K562 (cell line): ENCODE results near the gene SYT13. TPM values are rescaled to one million over a fixed set of nuclear protein-coding genes. Genes with fewer than 3 reads are reported as not detected.

Experiments
- ATAC-seq: fragments of 200-7000 bp; cut with Tn5 transposase; 3 replicates; pipeline ENCODE4 v1.9.1; 2020; ENCODE audit warnings: moderate library complexity
- BruUV-seq: library from RNA; stranded (reverse); fragments of 400-500 nt; replicated peaks from 2 replicates; lab custom pipeline; 2021; lab: Mats Ljungman, UMichigan
- CTCF ChIA-PET: fragments of 300-600 bp; formaldehyde crosslinking; extraction: SDS; loops from one replicate; lab custom pipeline; 2021; ENCODE audit warnings: low intra/inter-chr PET ratio; lab: Yijun Ruan, JAX
- POLR2A ChIA-PET: fragments of 300-600, 350-650 bp; sonication (Branson Sonifier 250); formaldehyde crosslinking; extraction: SDS; loops from one replicate; lab custom pipeline; 2021; ENCODE audit warnings: antibody characterized with exemption, inconsistent platforms; lab: Yijun Ruan, JAX
- DNase-seq, 4 experiments: peaks; one replicate each; pipeline versions ENCODE4 v3.0.0 to v3.0.0-alpha.2; 2011 to 2018; ENCODE audit warnings: low spot score in 3 of 4, mixed read lengths in 3 of 4; ENCODE audit errors: extremely low read depth in 1 of 4
- FAIRE-seq: peaks from 2 replicates; lab custom pipeline; 2011; peaks lifted over from hg19 to GRCh38; lab: Jason Lieb, UNC
- H2AFZ ChIP-seq: 2 replicates; pipeline ENCODE4 v1.6.0; 2011; ENCODE audit warnings: low read depth, low read length, control low read depth, inconsistent platforms
- H3K27ac ChIP-seq: fragments of 200-600 bp; 3 replicates; pipeline ENCODE4 v1.8.0; 2011; ENCODE audit warnings: low read depth, mild to moderate bottlenecking, control low read depth, inconsistent platforms, low read length, moderate library complexity, mixed read lengths; ENCODE audit errors: extremely low read depth
- H3K27me3 ChIP-seq, 2 experiments: fragments of 300-600 bp in 1 of 2; 2 replicates in 1 of 2; 3 replicates in 1 of 2; pipeline versions ENCODE4 v1.6.0 to v1.8.0; 2011; ENCODE audit warnings: inconsistent platforms in 2 of 2, low read length in 2 of 2, mild to moderate bottlenecking in 1 of 2, mixed read lengths in 1 of 2, moderate library complexity in 1 of 2; ENCODE audit not compliant: control insufficient read depth in 2 of 2, insufficient read depth in 2 of 2
- H3K36me3 ChIP-seq: fragments of 300-600 bp; 3 replicates; pipeline ENCODE4 v1.8.0; 2011; ENCODE audit warnings: mild to moderate bottlenecking, low read length, inconsistent platforms; ENCODE audit not compliant: control insufficient read depth, insufficient read depth
- H3K4me1 ChIP-seq, 2 experiments: fragments of 200-600 bp in 1 of 2; replicated peaks in 1 of 2; 2 replicates in 1 of 2; 3 replicates in 1 of 2; pipeline versions ENCODE4 v1.5.1 to v1.8.0; 2011; ENCODE audit warnings: inconsistent platforms in 2 of 2, low read length in 2 of 2, mild to moderate bottlenecking in 1 of 2, mixed read lengths in 1 of 2, moderate library complexity in 1 of 2; ENCODE audit not compliant: control insufficient read depth in 2 of 2, insufficient read depth in 2 of 2
- H3K4me2 ChIP-seq: 2 replicates; pipeline ENCODE4 v1.6.1; 2011; ENCODE audit warnings: low read length, control low read depth, inconsistent platforms, mixed read lengths; ENCODE audit not compliant: insufficient read depth
- H3K4me3 ChIP-seq: fragments of 200-600 bp; sonication (generic), shearing (Covaris generic); 2 replicates; pipeline ENCODE4 v1.5.1; 2016; ENCODE audit warnings: control low read depth, inconsistent platforms
- H3K79me2 ChIP-seq: fragments of 200-600 bp; 3 replicates; pipeline ENCODE4 v1.8.0; 2011; ENCODE audit warnings: low read length, inconsistent platforms; ENCODE audit not compliant: control insufficient read depth, insufficient read depth
- H3K9ac ChIP-seq, 2 experiments: 2 replicates each; pipeline versions ENCODE4 v1.6.0 to v1.6.1; 2011; ENCODE audit warnings: low read depth in 2 of 2, low read length in 2 of 2, control low read depth in 1 of 2, inconsistent platforms in 1 of 2, mild to moderate bottlenecking in 1 of 2, mixed read lengths in 1 of 2; ENCODE audit not compliant: insufficient read depth in 1 of 2
- H3K9me1 ChIP-seq: one replicate; pipeline ENCODE4 v1.6.0; 2011; ENCODE audit warnings: inconsistent platforms, mild to moderate bottlenecking, low read length, moderate library complexity; ENCODE audit not compliant: control insufficient read depth, insufficient read depth
- H3K9me3 ChIP-seq: replicated peaks from 2 replicates; pipeline ENCODE4 v1.5.1; 2011; ENCODE audit warnings: low read depth, low read length, inconsistent platforms; ENCODE audit not compliant: control insufficient read depth, insufficient read depth
- H4K20me1 ChIP-seq: replicated peaks from 2 replicates; pipeline ENCODE4 v1.6.1; 2011; ENCODE audit warnings: low read length, inconsistent platforms, mixed read lengths; ENCODE audit not compliant: control insufficient read depth, insufficient read depth
- CREM ChIP-seq: IDR thresholded peaks from 2 replicates; pipeline ENCODE4 v1.6.1; 2014; ENCODE audit warnings: antibody characterized with exemption, low read depth
- ZNF263 ChIP-seq: sonication (generic); formaldehyde crosslinking; IDR thresholded peaks from 2 replicates; pipeline ENCODE4 v1.8.0; 2022; ENCODE audit warnings: mild to moderate bottlenecking, missing genetic modification reagents, borderline replicate concordance
- WGBS: fragments of 100-300 bp; shearing (Covaris generic); methylation state at CpG from one replicate; pipeline ENCODE4 v1.1.6; 2016; ENCODE audit warnings: low coverage, mixed read lengths; ENCODE audit not compliant: insufficient coverage; ENCODE audit errors: missing lambda C conversion rate; 5-methylcytosine and 5-hydroxymethylcytosine counted together
- in situ Hi-C: fragments of 300-500 bp; cut with MboI; formaldehyde crosslinking; loops from 4 replicates; pipeline ENCODE4 v1.15.0; 2018; ENCODE audit warnings: inconsistent platforms, mixed read lengths
- intact Hi-C: fragments of 100-400 bp; cut with micrococcal nuclease; formaldehyde crosslinking; loops from 2 replicates; pipeline ENCODE4 v1.14.2; 2022
- polyA plus RNA-seq, 8 experiments: library from polyadenylated mRNA; depleted of rRNA in 4 of 8; stranded (reverse) in 5 of 8; unstranded in 3 of 8; fragments of >200 nt; fragmentation: Nextera tagmentation in 2 of 8; fragmentation: Illumina TruSeq in 1 of 8; extraction: Ambion mirVana in 2 of 8; extraction: Trizol in 1 of 8; gene quantifications; 2 replicates each; pipeline versions ENCODE4 v1.2.1 to v1.2.3, GENCODE V29; 2011 to 2014; ENCODE audit warnings: inconsistent platforms in 1 of 8, missing spikeins in 1 of 8
- total RNA-seq, 7 experiments: library from RNA; depleted of rRNA in 6 of 7; stranded (reverse); fragments of >200 nt in 6 of 7; fragmentation: Illumina TruSeq in 2 of 7; extraction: Trizol in 2 of 7; gene quantifications; 2 replicates each; pipeline versions ENCODE4 v1.2.1 to v1.2.3, GENCODE V29; 2011 to 2021; ENCODE audit warnings: low replicate concordance in 1 of 7
- TF ChIP-seq, protein P1 (sequence below): fragments of 450-650 bp; IDR thresholded peaks from 2 replicates; pipeline ENCODE4 v1.6.1; 2018; ENCODE audit warnings: mild to moderate bottlenecking, low read depth; ENCODE audit not compliant: partially characterized antibody
- TF ChIP-seq, protein P2 (sequence below): fragments of 450-650 bp; IDR thresholded peaks from 2 replicates; pipeline ENCODE4 v1.6.1; 2018; ENCODE audit not compliant: partially characterized antibody
- TF ChIP-seq, protein P3 (sequence below), 2 experiments: IDR thresholded peaks; 2 replicates each; pipeline ENCODE4 v1.6.1; 2011; ENCODE audit warnings: borderline replicate concordance in 1 of 2, control low read depth in 1 of 2, low read depth in 1 of 2, low read length in 1 of 2, mild to moderate bottlenecking in 1 of 2, mixed read lengths in 1 of 2, moderate library complexity in 1 of 2; ENCODE audit not compliant: insufficient read depth in 1 of 2, insufficient read length in 1 of 2, poor library complexity in 1 of 2, severe bottlenecking in 1 of 2; ENCODE audit errors: extremely low read depth in 1 of 2
- TF ChIP-seq, protein P4 (sequence below): sonication (generic); formaldehyde crosslinking; IDR thresholded peaks from 2 replicates; pipeline ENCODE4 v1.8.0; 2022; ENCODE audit warnings: missing genetic modification reagents, mild to moderate bottlenecking, moderate library complexity, borderline replicate concordance

Gene SYT13
- total and polyA plus RNA-seq, 9 of the 15 experiments (the other 6 are each of a cell fraction or from before 2014, with no cell fraction given) = under 0.01 to 0.13 (median 0.08) TPM; not detected in 2

DNA sequence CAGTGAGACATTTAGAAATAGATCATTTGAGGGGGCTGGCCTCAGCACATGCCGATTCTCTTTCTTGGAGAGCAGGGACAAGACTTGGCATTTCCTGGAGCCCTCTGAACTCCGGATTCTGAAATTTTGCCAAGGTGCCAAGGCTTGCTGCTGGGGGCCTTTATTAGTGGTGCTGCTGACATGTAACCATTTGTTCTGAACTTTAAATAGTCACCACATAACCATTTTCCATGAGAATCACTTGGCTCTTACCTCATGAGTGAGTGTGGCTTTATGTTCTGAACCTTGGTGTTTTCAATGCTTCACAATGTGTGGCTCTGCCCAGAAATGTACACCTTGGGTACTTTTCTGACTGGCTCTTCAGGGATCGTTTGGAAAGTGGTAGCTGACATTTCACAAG lies 33.3 kb downstream of the SYT13 start (continued):
- TF ChIP-seq, protein P1, sequence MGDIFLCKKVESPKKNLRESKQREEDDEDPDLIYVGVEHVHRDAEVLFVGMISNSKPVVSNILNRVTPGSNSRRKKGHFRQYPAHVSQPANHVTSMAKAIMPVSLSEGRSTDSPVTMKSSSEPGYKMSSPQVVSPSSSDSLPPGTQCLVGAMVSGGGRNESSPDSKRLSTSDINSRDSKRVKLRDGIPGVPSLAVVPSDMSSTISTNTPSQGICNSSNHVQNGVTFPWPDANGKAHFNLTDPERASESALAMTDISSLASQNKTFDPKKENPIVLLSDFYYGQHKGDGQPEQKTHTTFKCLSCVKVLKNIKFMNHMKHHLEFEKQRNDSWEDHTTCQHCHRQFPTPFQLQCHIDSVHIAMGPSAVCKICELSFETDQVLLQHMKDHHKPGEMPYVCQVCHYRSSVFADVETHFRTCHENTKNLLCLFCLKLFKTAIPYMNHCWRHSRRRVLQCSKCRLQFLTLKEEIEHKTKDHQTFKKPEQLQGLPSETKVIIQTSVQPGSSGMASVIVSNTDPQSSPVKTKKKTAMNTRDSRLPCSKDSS = no peak
- TF ChIP-seq, protein P2, sequence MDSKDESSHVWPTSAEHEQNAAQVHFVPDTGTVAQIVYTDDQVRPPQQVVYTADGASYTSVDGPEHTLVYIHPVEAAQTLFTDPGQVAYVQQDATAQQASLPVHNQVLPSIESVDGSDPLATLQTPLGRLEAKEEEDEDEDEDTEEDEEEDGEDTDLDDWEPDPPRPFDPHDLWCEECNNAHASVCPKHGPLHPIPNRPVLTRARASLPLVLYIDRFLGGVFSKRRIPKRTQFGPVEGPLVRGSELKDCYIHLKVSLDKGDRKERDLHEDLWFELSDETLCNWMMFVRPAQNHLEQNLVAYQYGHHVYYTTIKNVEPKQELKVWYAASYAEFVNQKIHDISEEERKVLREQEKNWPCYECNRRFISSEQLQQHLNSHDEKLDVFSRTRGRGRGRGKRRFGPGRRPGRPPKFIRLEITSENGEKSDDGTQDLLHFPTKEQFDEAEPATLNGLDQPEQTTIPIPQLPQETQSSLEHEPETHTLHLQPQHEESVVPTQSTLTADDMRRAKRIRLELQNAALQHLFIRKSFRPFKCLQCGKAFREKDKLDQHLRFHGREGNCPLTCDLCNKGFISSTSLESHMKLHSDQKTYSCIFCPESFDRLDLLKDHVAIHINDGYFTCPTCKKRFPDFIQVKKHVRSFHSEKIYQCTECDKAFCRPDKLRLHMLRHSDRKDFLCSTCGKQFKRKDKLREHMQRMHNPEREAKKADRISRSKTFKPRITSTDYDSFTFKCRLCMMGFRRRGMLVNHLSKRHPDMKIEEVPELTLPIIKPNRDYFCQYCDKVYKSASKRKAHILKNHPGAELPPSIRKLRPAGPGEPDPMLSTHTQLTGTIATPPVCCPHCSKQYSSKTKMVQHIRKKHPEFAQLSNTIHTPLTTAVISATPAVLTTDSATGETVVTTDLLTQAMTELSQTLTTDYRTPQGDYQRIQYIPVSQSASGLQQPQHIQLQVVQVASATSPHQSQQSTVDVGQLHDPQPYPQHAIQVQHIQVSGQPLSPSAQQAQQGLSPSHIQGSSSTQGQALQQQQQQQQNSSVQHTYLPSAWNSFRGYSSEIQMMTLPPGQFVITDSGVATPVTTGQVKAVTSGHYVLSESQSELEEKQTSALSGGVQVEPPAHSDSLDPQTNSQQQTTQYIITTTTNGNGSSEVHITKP = no peak

DNA sequence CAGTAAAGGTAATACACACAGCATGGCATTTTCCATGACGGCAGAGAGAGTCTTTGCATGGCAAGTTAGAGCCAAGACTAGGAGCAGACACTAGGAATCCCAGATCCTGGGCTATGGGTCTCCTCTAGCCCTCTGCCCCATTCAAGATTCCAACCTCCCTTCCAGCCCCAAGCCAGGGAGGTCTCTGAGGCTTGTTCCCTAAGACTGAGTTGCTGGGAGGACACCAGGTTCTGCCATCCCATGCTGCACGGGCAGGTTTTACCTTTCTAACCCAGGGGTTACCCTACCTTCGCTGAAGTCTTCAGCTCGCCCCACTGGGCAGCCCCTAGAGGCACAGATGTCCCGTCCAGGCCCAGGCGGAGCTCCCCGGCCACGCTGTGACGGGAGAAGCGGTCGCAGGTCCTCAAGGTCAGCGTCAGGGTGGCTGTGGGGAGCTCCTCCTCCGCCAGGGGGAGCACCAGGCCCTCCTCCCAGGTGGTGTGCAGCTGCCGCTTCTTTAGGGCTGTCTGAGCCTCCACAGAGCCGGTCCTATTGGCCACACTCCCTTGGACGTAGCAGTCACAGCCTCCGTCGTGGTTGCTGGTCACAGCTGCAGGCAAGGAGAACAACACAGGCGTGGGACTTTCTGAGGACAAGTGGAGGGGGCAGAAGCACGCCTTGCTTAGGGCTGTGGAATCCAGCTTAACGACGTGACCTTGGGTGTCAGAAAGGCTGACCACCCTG lies 33.8 kb downstream of the SYT13 start:
- DNase-seq = peak; percentile 70 to 83 (median 78)
- Histone ChIP-seq H3K36me3 (no peaks in the 10 kb centered on the region), H3K27me3 (peaks cover 0 to 3% of the 10 kb centered on the region in 2 experiments; a peak in 1 of 5 replicates), H3K9me1 (peaks cover 4% of the 10 kb centered on the region), H3K9me3 (no peaks in the 10 kb centered on the region), H3K9ac (no peak overlapping the region; a peak in 1 of 4 replicates), H3K4me1 (peaks cover 0 to 5% of the 10 kb centered on the region in 2 experiments; a peak in 3 of 5 replicates), H2AFZ (peak overlapping the region; percentile 76), H3K79me2 (no peaks in the 10 kb centered on the region), H3K4me2 (peak overlapping the region; percentile 49; the same call in 1 of the 2 replicates), H4K20me1 (no peaks in the 10 kb centered on the region; the same call in 1 of the 2 replicates), H3K27ac (no peak overlapping the region), H3K4me3 (no peak overlapping the region)
- peak; percentile 37 for FAIRE-seq
- 14% methylated on average over 21 of the region's 22 CpGs for WGBS
- ChIA-PET CTCF (interaction anchor here (0.6 to 1.2 kb wide), 2 partner anchors 41 to 572 kb away, joined by 3 to 5 read pairs; no protein-coding TSS in a partner anchor), POLR2A (no interaction called here)
- peak; percentile 100 for ATAC-seq
- BruUV-seq = no TSS peak
- in situ Hi-C loops (no loop called here), intact Hi-C loops (loop anchor here (2.0 to 5.0 kb wide), 2 partner anchors 45 to 81 kb away; no protein-coding TSS in a partner anchor)
- TF ChIP-seq, protein P3, sequence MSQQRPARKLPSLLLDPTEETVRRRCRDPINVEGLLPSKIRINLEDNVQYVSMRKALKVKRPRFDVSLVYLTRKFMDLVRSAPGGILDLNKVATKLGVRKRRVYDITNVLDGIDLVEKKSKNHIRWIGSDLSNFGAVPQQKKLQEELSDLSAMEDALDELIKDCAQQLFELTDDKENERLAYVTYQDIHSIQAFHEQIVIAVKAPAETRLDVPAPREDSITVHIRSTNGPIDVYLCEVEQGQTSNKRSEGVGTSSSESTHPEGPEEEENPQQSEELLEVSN (IDR thresholded peaks at IDR 0.05; ENCODE audit: borderline replicate concordance in 1 of 2, extremely low read depth in 1 of 2, insufficient read depth in 1 of 2, insufficient read length in 1 of 2, low read depth in 1 of 2, low read length in 1 of 2, poor library complexity in 1 of 2, severe bottlenecking in 1 of 2) = peak in 1 of 2 experiments; percentile 49
- peak; percentile 37; the same call in 1 of the 2 replicates for TF ChIP-seq CREM
- TF ChIP-seq ZNF263 (CRISPR knock-in tag) = peak; percentile 74; the same call in 1 of the 2 replicates
- TF ChIP-seq, protein P4, sequence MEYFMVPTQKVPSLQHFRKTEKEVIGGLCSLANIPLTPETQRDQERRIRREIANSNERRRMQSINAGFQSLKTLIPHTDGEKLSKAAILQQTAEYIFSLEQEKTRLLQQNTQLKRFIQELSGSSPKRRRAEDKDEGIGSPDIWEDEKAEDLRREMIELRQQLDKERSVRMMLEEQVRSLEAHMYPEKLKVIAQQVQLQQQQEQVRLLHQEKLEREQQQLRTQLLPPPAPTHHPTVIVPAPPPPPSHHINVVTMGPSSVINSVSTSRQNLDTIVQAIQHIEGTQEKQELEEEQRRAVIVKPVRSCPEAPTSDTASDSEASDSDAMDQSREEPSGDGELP (CRISPR knock-in tag) = peak; percentile 65; the same call in 1 of the 2 replicates
